GM10847 (cell line): ENCODE data around the gene DCANP1.

Experiments used
- POLR2A ChIP-seq: IDR thresholded peaks from 2 replicates; pipeline ENCODE4 v1.6.1; 2011; ENCODE audit not compliant: insufficient read length; ENCODE audit errors: extremely low read depth

DCANP1 gene

GRCh38 chr5:135426102-135427082 lies 20.8 kb downstream of the DCANP1 start:
- no peak for TF ChIP-seq POLR2A

GRCh38 chr5:135425641-135426040 lies 21.5 kb downstream of the DCANP1 start:
- no peak for TF ChIP-seq POLR2A

- no peak for TF ChIP-seq POLR2A
Measured at GRCh38 chr5:135423846-135424168, 23.3 kb downstream of the DCANP1 start.

- no peak for TF ChIP-seq POLR2A
Measured at GRCh38 chr5:135423146-135423845, 23.9 kb downstream of the DCANP1 start.

GRCh38 chr5:135422419-135422818 lies 24.7 kb downstream of the DCANP1 start:
- no peak for TF ChIP-seq POLR2A

GRCh38 chr5:135417083-135417482 lies 30.1 kb downstream of the DCANP1 start:
- no peak for TF ChIP-seq POLR2A

- no peak for TF ChIP-seq POLR2A
Measured at GRCh38 chr5:135405082-135405481, 42.1 kb downstream of the DCANP1 start.

GRCh38 chr5:135402031-135402430 lies 45.1 kb downstream of the DCANP1 start:
- no peak for TF ChIP-seq POLR2A

- no peak for TF ChIP-seq POLR2A
Measured at GRCh38 chr5:135400866-135401265, 46.3 kb downstream of the DCANP1 start.

- no peak for TF ChIP-seq POLR2A
Measured at GRCh38 chr5:135399794-135400542, 47.2 kb downstream of the DCANP1 start.

GRCh38 chr5:135398855-135399793 lies 48.0 kb downstream of the DCANP1 start, which contains the start of gene MACROH2A1:
MACROH2A1 (minus strand) TSS chr5:135399231; CDS start chr5:135389093, 10,138 bp downstream.
- TF ChIP-seq POLR2A, result peak; percentile 89

- no peak for TF ChIP-seq POLR2A
Measured at GRCh38 chr5:135398160-135398854, 48.8 kb downstream of the DCANP1 start.

- TF ChIP-seq POLR2A, result no peak
Measured at GRCh38 chr5:135397084-135397483, 50.1 kb downstream of the DCANP1 start.
